HepG2 (cell line): ENCODE results near the gene VWA3A. TPM values are rescaled to one million over a fixed set of nuclear protein-coding genes. Genes with fewer than 3 reads are reported as not detected.

Experiments
- CBX5 ChIP-seq: sonication (generic); formaldehyde crosslinking; IDR thresholded peaks from 2 replicates; pipeline ENCODE4 v1.4.0; 2020; ENCODE audit warnings: missing genetic modification reagents, borderline replicate concordance
- EHMT2 ChIP-seq: fragments of 200-600 bp; sonication (generic); IDR thresholded peaks from 2 replicates; pipeline ENCODE4 v1.7.0; 2017; ENCODE audit warnings: antibody characterized with exemption, low read depth, low read length, borderline replicate concordance
- GABPB1 ChIP-seq: IDR thresholded peaks from 2 replicates; pipeline ENCODE4 v1.6.1; 2016; ENCODE audit warnings: mild to moderate bottlenecking, missing genetic modification reagents, moderate library complexity, missing compliant biosample characterization
- HES4 ChIP-seq: sonication (generic); formaldehyde crosslinking; IDR thresholded peaks from 2 replicates; pipeline ENCODE4 v1.9.0; 2021; ENCODE audit warnings: mild to moderate bottlenecking, missing genetic modification reagents, borderline replicate concordance
- NCOA2 ChIP-seq: sonication (generic); formaldehyde crosslinking; IDR thresholded peaks from 2 replicates; pipeline ENCODE4 v1.8.0; 2022; ENCODE audit warnings: inconsistent platforms
- PAX8 ChIP-seq: sonication (generic); formaldehyde crosslinking; IDR thresholded peaks from 2 replicates; pipeline ENCODE4 v1.8.0; 2022; ENCODE audit warnings: mild to moderate bottlenecking, missing genetic modification reagents, borderline replicate concordance
- ZBTB42 ChIP-seq: sonication (generic); formaldehyde crosslinking; IDR thresholded peaks from 2 replicates; pipeline ENCODE4 v1.5.0; 2020; ENCODE audit warnings: mild to moderate bottlenecking, missing genetic modification reagents
- ZFP62 ChIP-seq: sonication (generic); formaldehyde crosslinking; IDR thresholded peaks from 2 replicates; pipeline ENCODE4 v1.4.0; 2020; ENCODE audit warnings: missing genetic modification reagents
- ZNF138 ChIP-seq: sonication (generic); formaldehyde crosslinking; IDR thresholded peaks from 2 replicates; pipeline ENCODE4 v1.5.0; 2020; ENCODE audit warnings: mild to moderate bottlenecking, low read depth, missing genetic modification reagents
- ZNF773 ChIP-seq: sonication (generic); formaldehyde crosslinking; IDR thresholded peaks from 2 replicates; pipeline ENCODE4 v1.4.0; 2020; ENCODE audit warnings: missing genetic modification reagents, borderline replicate concordance
- ZNF883 ChIP-seq: sonication (generic); formaldehyde crosslinking; IDR thresholded peaks from 2 replicates; pipeline ENCODE4 v1.5.1; 2020; ENCODE audit warnings: mild to moderate bottlenecking, missing genetic modification reagents; ENCODE audit errors: not compliant biosample characterization
- ZSCAN20 ChIP-seq: sonication (generic); formaldehyde crosslinking; IDR thresholded peaks from 2 replicates; pipeline ENCODE4 v1.4.0; 2020; ENCODE audit warnings: missing genetic modification reagents, mild to moderate bottlenecking, borderline replicate concordance
- ZZZ3 ChIP-seq: sonication (generic); formaldehyde crosslinking; IDR thresholded peaks from 2 replicates; pipeline ENCODE4 v1.4.0; 2020; ENCODE audit warnings: missing genetic modification reagents, mild to moderate bottlenecking, borderline replicate concordance
- polyA plus RNA-seq, 8 experiments: library from polyadenylated mRNA; depleted of rRNA in 3 of 8; stranded (reverse) in 7 of 8; unstranded in 1 of 8; fragments of >200 nt; fragmentation: Illumina TruSeq in 4 of 8; extraction: Trizol in 4 of 8; gene quantifications; 2 replicates each; pipeline versions ENCODE4 v1.2.1 to v1.2.3, GENCODE V29; 2011 to 2016; ENCODE audit warnings: low read depth in 4 of 8, missing spikeins in 1 of 8, mixed read lengths in 1 of 8; ENCODE audit not compliant: insufficient read depth in 1 of 8
- total RNA-seq, 5 experiments: library from RNA; depleted of rRNA; stranded (reverse); fragments of >200 nt; fragmentation: Illumina TruSeq; extraction: Trizol; gene quantifications; 2 replicates each; pipeline ENCODE4 v1.2.3, GENCODE V29; 2016; ENCODE audit warnings: low read depth in 1 of 5
- TF ChIP-seq, protein P1 (sequence below): IDR thresholded peaks from 2 replicates; pipeline ENCODE4 v1.6.1; 2012; ENCODE audit warnings: low read length, improper control_type of control experiment
- TF ChIP-seq, protein P2 (sequence below), 2 experiments: sonication (generic) in 1 of 2; formaldehyde crosslinking in 1 of 2; IDR thresholded peaks; 2 replicates each; pipeline versions ENCODE4 v1.6.1 to v1.9.0; 2014 to 2022; ENCODE audit warnings: antibody characterized with exemption in 1 of 2, borderline replicate concordance in 1 of 2, inconsistent platforms in 1 of 2, low read depth in 1 of 2, missing genetic modification reagents in 1 of 2
- TF ChIP-seq, protein P3 (sequence below): sonication (generic); formaldehyde crosslinking; IDR thresholded peaks from 2 replicates; pipeline ENCODE4 v1.4.0; 2020; ENCODE audit warnings: mild to moderate bottlenecking, missing genetic modification reagents

VWA3A gene
- total and polyA plus RNA-seq, 2 of the 13 experiments (the other 11 are each of a cell fraction or from before 2014, with no cell fraction given), result 0.03 to 0.07 TPM

DNA sequence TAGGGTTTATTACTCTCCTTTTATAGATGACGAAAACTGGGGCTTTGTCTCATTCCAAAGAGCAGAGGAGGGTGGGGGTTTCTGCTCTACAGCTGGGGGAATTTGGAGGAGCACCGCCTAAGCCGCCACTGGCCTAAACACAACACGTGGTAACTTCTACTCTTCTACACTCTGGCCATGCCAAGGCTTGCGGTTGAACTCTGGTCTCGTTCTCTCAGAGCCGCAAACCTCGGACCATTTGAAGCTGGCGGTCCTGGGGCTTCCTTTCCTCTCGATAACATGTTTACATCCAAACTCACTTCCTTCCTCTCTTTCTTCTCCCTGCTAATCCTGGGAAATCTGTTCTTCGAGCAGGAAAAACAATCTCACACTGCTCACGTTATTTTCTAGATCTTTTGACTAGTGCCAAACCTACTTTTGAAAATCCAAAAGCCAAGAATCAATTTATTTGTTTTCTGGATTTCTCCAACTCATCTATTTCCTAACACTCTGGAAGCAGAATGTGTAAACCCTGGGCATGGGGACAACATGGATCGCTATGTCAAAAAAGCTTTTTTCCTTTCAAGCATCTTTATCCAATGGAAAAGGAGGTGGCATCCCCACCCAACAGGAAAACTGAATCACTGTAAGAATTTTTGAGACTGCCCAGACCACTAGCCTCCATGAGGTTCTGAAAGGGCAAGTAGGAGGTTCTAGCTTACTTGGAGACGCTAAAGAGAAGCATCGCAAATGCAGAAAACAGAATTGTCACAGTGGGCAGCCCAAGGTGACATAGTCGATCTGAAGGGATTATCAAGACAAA, 100.1 kb downstream of the VWA3A start (continued):
- TF ChIP-seq, protein P1, sequence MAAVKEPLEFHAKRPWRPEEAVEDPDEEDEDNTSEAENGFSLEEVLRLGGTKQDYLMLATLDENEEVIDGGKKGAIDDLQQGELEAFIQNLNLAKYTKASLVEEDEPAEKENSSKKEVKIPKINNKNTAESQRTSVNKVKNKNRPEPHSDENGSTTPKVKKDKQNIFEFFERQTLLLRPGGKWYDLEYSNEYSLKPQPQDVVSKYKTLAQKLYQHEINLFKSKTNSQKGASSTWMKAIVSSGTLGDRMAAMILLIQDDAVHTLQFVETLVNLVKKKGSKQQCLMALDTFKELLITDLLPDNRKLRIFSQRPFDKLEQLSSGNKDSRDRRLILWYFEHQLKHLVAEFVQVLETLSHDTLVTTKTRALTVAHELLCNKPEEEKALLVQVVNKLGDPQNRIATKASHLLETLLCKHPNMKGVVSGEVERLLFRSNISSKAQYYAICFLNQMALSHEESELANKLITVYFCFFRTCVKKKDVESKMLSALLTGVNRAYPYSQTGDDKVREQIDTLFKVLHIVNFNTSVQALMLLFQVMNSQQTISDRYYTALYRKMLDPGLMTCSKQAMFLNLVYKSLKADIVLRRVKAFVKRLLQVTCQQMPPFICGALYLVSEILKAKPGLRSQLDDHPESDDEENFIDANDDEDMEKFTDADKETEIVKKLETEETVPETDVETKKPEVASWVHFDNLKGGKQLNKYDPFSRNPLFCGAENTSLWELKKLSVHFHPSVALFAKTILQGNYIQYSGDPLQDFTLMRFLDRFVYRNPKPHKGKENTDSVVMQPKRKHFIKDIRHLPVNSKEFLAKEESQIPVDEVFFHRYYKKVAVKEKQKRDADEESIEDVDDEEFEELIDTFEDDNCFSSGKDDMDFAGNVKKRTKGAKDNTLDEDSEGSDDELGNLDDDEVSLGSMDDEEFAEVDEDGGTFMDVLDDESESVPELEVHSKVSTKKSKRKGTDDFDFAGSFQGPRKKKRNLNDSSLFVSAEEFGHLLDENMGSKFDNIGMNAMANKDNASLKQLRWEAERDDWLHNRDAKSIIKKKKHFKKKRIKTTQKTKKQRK, result no peak
- TF ChIP-seq NCOA2 (CRISPR knock-in tag) (peak; percentile 84), ZFP62 (CRISPR knock-in tag) (no peak), HES4 (peak; percentile 37; the same call in 1 of the 2 replicates), ZNF883 (peak; percentile 92), GABPB1 (CRISPR knock-in tag) (peak; percentile 69), CBX5 (CRISPR knock-in tag) (peak; percentile 71; the same call in 1 of the 2 replicates), ZNF138 (CRISPR knock-in tag) (no peak), ZSCAN20 (CRISPR knock-in tag) (0 out of 2 replicates have a peak, but pooled peaks have one; percentile 72), ZZZ3 (CRISPR knock-in tag) (no peak; the same call in 1 of the 2 replicates), ZNF773 (CRISPR knock-in tag) (no peak), PAX8 (CRISPR knock-in tag) (no peak), ZBTB42 (CRISPR knock-in tag) (no peak), EHMT2 (peak; percentile 35)
- TF ChIP-seq, protein P2, sequence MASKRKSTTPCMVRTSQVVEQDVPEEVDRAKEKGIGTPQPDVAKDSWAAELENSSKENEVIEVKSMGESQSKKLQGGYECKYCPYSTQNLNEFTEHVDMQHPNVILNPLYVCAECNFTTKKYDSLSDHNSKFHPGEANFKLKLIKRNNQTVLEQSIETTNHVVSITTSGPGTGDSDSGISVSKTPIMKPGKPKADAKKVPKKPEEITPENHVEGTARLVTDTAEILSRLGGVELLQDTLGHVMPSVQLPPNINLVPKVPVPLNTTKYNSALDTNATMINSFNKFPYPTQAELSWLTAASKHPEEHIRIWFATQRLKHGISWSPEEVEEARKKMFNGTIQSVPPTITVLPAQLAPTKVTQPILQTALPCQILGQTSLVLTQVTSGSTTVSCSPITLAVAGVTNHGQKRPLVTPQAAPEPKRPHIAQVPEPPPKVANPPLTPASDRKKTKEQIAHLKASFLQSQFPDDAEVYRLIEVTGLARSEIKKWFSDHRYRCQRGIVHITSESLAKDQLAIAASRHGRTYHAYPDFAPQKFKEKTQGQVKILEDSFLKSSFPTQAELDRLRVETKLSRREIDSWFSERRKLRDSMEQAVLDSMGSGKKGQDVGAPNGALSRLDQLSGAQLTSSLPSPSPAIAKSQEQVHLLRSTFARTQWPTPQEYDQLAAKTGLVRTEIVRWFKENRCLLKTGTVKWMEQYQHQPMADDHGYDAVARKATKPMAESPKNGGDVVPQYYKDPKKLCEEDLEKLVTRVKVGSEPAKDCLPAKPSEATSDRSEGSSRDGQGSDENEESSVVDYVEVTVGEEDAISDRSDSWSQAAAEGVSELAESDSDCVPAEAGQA (IDR thresholded peaks at IDR 0.05; ENCODE audit: low read depth), result no peak; the same call in 1 of the 2 replicates
- TF ChIP-seq, protein P2 (CRISPR knock-in tag; IDR thresholded peaks at IDR 0.05; ENCODE audit: borderline replicate concordance), result 0 out of 2 replicates have a peak, but pooled peaks have one; percentile 87
- TF ChIP-seq, protein P3, sequence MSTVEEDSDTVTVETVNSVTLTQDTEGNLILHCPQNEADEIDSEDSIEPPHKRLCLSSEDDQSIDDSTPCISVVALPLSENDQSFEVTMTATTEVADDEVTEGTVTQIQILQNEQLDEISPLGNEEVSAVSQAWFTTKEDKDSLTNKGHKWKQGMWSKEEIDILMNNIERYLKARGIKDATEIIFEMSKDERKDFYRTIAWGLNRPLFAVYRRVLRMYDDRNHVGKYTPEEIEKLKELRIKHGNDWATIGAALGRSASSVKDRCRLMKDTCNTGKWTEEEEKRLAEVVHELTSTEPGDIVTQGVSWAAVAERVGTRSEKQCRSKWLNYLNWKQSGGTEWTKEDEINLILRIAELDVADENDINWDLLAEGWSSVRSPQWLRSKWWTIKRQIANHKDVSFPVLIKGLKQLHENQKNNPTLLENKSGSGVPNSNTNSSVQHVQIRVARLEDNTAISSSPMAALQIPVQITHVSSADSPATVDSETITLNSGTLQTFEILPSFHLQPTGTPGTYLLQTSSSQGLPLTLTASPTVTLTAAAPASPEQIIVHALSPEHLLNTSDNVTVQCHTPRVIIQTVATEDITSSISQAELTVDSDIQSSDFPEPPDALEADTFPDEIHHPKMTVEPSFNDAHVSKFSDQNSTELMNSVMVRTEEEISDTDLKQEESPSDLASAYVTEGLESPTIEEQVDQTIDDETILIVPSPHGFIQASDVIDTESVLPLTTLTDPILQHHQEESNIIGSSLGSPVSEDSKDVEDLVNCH (CRISPR knock-in tag), result 0 out of 2 replicates have a peak, but pooled peaks have one; percentile 34
